Left hindlimb (tissue), 1 donor: ENCODE measurements around the gene KMT5B.
A peak's percentile ranks its signal among the peaks of the same experiment; 100 is the strongest.

Source experiments
- DNase-seq: peaks from one replicate; pipeline ENCODE4 v3.0.0-alpha.2; 2018

The KMT5B gene

GRCh38 chr11:68142441-68143309 is 70.4 kb downstream of the KMT5B start:
- no peak for DNase-seq

- DNase-seq: no peak
These were observed 71.1 kb downstream of the KMT5B start for GRCh38 chr11:68142028-68142412.

- no peak for DNase-seq
These were observed 71.7 kb downstream of the KMT5B start for GRCh38 chr11:68141246-68142027.

DNA sequence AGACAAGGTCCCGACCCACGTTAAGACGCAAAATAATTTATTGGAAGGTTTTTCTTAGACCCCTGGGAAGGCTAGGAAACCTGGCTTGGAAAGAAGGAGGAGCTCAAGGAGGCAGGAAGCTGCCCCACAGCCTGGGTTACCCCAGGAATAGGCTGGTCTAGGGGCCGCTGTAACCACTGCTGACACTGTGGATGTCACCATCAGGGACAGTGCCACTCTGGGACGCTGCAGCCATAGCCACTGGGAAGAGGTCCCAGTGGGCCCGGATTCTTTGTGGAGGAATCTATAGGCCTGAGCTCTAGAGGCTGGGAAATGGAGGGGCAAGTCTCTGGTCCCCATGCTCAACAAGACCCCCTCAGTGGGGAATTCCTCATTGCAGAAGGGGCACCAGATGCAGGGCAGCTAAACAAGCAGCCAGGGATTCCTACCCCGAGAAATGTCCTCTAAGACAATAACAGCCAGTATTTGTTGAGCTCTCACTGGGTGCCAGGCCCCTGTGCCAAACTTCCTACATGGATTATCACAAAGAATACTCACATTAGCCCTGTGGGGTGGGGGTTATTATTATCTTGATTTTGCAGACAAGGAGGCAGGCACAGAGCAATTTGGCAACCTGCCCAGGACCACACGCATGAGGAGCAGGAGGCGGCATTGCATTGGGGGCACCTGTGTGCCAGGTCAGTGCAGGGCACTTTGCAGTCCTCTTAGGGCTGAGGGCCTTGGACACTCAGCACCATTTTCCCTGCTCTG is 72.4 kb downstream of the KMT5B start:
- no peak for DNase-seq

DNA sequence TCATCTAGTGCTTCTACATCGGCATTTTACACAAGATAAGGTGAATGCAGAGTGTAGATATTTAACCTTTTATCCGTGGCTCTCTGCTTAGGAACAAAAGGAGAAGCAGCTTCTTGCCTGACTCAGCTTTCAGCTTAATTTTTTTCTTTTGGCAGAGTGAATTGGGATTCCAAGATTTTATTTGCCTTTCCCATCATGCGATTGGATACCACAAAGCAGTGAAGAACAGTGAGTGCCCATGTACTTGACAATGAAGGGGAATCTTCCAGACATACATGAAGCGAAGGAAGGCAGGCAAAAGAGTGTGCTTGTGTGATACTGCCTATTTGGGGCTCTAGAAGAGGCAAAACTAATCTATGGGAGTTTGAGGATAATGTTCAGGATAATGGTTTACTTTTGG is 74.9 kb downstream of the KMT5B start:
- DNase-seq: peak; percentile 4

DNA sequence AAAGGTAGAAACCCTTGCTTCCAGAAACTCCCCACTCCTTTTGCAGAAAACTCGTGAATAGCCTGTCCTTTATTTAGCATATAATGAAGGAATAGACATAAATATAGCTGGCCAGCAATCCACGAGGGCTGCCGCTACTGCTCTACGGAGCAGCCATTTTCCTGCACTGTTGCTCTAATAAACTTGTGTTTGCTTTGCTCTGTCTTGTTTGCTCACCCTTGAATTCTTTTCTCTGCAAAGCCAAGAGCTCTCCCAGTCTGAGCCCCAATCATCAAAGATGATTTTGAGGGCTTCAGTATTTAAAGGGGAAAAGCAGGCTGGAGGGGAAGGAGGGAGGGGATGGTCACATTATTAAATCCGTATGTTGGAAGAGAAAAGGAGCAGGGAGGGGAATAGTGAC is 75.3 kb downstream of the KMT5B start:
- DNase-seq: no peak

GRCh38 chr11:68136866-68137265 is 76.2 kb downstream of the KMT5B start:
- DNase-seq: no peak

- no peak for DNase-seq
These were observed 77.9 kb downstream of the KMT5B start for GRCh38 chr11:68135161-68135560.

- DNase-seq: no peak
These were observed 79.3 kb downstream of the KMT5B start for GRCh38 chr11:68133761-68134160.

DNA sequence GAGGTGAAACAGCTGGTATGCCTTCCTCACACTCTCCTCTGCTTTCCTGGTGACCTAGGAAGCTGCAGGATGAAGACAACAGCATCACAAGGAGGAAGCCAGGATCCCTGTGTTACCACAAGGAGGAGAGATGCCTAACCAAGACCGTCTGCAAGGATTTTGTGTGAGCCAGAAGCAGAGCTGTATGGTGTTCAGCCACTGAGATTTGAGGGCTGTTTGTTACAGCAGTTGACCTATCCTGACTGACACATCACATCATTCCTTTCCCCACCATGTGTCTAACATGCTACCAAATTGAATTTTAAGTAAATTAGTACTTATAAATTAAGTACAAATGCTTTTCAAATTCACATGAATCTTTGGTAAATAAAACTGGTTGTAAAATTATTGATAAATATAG is 83.0 kb downstream of the KMT5B start:
- no peak for DNase-seq

DNA sequence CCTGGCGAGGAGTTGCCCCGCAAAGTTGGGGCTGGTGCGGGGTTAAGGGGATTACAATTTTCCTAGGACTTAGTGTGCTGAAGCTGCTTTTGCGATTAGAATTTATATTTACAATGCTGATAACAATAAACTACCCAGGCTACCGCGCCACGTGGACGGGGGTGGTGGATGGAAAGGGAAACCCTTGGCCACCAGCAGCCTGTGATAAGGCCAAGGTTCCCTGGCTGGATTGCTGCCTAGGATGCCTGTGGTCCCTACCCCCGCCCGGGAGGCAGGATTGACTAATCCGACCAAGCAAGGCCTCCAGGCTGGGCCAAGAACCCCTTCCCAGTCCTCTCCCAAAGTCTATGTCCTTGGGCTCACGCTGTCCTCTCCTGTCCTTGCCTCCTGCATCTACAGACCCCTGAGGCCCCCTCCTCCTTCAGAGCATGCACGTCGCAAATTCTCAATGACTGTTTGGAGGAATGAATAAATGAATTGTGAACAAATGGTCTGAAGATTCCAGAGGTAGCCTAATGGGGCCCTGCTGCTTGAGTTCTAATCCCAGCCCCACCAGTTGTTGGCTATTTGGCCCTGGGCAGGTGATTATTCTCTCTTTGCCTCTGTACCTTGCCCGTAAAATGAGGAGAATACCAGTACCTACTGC is 84.3 kb downstream of the KMT5B start:
- DNase-seq: peak; percentile 61

DNA sequence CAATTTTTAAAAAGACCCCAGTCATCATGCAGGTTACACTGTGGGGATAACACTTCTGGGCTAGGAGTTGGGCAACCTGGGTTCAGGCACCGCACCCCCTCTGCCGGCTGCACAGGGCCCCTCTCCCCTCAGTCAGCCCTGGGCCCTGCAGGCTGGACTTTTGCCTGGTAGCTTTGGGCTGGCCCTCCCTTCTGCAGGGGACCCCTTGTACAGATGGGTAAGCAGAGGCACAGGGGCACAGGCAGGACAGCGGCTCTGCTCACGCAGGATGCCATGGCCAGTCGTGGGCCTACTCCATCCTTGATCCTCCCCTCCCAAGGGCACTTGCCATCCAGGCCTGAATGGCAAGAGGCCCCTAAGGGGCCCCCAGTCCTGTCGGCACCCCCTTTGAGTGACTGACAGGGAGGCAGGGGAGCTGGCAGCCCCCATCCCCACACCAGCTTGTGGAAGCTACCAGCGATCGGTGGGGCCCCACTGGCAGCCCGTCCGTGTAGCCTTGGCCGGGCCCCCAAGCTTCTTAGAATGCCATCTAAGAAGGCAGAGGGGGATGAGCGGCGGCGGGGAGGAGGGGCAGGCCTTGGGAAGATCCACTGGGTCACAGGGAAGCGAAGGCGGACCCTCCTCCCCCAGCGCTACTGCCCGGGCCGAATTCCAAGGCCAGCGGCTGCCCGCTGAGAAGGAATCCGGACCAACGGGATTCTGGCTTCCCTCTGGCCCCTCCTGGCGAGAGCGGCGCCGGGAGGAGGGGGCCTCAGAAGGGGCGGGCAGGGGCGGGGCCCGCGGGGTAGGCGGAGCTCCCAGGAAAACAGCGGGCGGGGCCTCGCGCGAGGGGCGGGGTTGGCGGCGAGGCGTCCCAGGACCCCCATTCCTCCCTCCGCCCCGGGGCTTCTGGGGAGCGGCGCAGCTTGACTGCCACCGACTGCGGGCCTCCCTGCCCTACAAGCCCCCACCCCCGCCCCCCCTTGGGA is 85.1 kb downstream of the KMT5B start:
- DNase-seq: peak; percentile 88

DNA sequence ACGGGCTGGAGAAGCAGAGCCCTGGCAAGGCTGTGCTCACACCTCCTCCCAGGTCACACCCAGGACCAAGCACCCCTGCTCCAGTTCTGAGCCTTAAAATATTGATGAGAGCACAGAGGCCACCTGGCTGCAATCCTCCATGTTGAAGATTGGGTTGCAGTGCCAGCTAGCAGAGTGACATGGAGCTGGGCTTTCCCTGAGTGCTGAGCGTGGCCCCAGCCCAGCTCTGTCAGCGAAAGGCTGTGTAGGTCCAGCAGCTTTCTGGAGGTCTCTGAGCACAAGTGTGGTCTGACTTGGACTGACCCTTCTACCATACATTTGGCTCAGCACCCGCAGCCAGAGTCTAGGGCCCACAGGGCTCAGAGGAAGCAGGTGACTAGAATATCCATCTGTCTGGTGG is 87.9 kb downstream of the KMT5B start:
- no peak for DNase-seq

GRCh38 chr11:68122936-68123539 is 90.1 kb downstream of the KMT5B start:
- DNase-seq: no peak

DNA sequence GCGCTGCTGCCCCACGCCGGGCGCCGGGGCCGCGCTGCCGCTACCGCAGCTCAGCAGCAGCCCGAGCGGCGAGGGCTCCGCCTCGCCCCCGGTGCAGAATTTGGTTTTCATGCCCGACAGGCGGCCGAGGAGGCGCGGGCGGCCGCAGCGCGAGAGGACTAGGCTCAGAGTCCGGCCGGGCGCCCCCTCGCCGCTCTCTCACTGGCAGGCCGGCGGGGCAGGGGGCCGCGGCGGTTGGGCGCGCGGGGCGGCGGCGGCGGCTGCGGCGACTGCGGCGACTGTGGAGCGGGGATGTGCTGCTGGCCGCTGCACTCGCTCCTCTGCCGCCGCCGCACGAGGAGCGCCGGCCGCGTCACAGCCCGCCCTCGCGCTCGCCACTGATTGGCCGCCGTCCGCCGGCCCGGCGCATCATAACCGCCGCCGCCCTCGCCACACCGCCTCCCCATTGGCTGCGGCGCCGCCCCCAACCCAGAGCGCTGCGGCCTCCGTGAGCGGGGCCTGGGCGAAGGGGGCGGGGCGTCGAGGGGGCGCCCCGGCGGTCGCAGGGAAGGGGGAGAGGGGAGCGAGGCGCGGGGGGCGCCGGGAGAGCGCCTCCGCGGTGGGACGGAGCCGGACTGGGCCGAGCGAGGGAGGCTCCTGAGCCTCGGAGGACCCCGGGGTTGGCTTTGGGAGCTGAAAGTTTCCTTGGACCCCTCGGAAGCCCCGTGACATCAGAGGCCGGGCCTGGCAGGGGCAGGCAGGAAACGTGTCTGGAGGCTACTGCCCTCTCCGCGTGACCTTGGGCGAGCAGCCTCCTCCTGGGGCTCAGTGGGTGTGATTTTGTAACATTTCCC is 91.8 kb downstream of the KMT5B start, which contains the start of gene CHKA:
CHKA (minus strand) TSS at position 322 of the 833 bp plus-strand sequence; CDS start at position 111, 211 bp downstream.
- peak; percentile 95 for DNase-seq

DNA sequence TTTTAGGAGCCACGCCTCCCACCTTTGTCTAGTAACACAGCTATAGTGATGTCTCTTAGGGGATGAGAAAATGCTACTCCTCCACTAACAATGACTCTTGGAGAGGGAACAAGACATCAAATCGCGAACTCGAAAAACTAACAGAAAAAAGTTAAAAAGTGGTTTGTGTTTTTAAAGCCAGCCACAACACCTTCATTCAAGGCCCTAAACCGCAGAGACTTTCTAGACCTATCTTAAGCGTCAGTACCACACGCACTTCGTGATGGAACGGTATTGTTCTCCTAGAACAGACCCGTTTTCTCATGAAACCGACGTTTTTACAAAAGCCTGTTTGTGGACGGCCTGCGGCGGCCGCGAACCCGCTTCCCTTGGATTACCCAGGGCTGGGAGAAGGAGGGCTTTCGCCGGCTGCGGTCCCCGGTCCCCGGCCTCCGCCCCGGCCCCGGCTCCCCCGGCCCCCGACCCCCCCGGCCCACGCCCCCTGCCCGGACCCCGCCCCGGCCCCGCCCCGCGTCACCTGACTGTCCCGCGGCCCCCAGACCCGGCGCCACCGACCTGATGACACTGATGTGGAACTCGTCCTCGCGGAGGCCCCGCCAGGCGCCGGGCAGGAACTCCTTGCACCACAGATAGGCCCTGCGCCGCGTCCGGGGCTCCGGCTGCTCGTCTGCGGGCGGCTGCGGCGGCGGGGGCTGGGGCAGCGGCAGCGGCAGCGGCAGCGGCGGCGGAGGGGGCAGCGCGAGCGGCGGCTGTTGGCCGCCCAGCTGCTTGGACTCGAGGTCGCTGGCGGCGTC is 92.6 kb downstream of the KMT5B start:
- peak; percentile 74 for DNase-seq

DNA sequence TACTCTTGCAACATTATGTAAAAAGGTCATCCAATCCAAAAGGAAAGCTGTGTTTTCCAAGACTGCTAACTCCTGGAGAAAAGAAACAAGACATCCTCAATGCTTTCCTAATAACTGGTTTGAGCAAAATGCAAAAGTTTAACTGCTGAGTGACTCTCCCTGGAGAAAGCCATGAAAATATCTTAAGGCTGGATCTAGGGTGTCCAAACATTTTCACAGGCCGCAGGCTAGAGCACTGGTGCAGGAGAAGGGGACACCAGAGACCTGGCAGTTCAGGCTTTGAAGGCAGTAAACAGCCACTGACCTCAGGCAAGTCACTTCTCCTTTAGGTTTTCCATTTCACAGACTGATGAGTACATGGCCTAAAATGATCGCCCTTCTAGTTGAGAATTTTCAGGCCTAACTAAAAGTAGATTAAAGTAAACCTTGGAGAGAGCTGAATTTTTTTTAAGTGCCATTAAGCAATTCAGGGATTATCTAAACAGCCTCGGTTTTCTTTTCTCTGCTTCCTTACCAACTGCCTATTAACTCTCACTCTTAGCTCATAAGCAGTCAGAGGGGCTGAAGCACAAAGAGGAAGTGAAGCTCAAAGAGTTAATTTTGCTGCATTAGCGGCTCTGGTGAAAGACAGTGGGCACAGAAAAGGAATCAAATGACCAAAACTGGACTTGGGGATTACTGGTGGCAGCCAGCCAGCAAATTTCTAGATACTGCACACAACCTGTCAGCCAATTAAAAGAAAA is 94.2 kb downstream of the KMT5B start:
- no peak for DNase-seq

GRCh38 chr11:68117853-68118470 is 95.1 kb downstream of the KMT5B start:
- DNase-seq: no peak
